Astrocyte of the hippocampus (primary cell): ENCODE data around the gene AOPEP.

Experiments used
- DNase-seq: peaks from one replicate; pipeline ENCODE4 v3.0.0; 2011; ENCODE audit warnings: low read depth, low spot score

Gene AOPEP

GRCh38 chr9:94894094-94894699 lies 167.7 kb downstream of the AOPEP start:
- no peak for DNase-seq

GRCh38 chr9:94895668-94896067 lies 169.2 kb downstream of the AOPEP start:
- no peak for DNase-seq

- DNase-seq: no peak
These were observed 170.0 kb downstream of the AOPEP start for GRCh38 chr9:94896512-94896911.

GRCh38 chr9:94899464-94900221 lies 173.1 kb downstream of the AOPEP start:
- no peak for DNase-seq

- peak; percentile 88 for DNase-seq
These were observed 173.9 kb downstream of the AOPEP start for GRCh38 chr9:94900222-94901018.

- no peak for DNase-seq
These were observed 174.5 kb downstream of the AOPEP start for GRCh38 chr9:94901019-94901363.

- no peak for DNase-seq
These were observed 177.5 kb downstream of the AOPEP start for GRCh38 chr9:94903961-94904421.

GRCh38 chr9:94904806-94905205 lies 178.3 kb downstream of the AOPEP start:
- DNase-seq: no peak

- DNase-seq: no peak
These were observed 179.1 kb downstream of the AOPEP start for GRCh38 chr9:94905606-94906005.

GRCh38 chr9:94906181-94906580 lies 179.7 kb downstream of the AOPEP start:
- no peak for DNase-seq

GRCh38 chr9:94906713-94907112 lies 180.2 kb downstream of the AOPEP start:
- DNase-seq: no peak

- DNase-seq: no peak
These were observed 180.9 kb downstream of the AOPEP start for GRCh38 chr9:94907264-94907936.

- DNase-seq: no peak
These were observed 181.6 kb downstream of the AOPEP start for GRCh38 chr9:94908011-94908563.

- peak; percentile 46 for DNase-seq
These were observed 182.2 kb downstream of the AOPEP start for GRCh38 chr9:94908583-94909249.

- DNase-seq: no peak
These were observed 182.9 kb downstream of the AOPEP start for GRCh38 chr9:94909250-94909894.

GRCh38 chr9:94909965-94910730 lies 183.6 kb downstream of the AOPEP start:
- DNase-seq: no peak

- no peak for DNase-seq
These were observed 184.7 kb downstream of the AOPEP start for GRCh38 chr9:94911211-94911610.

- no peak for DNase-seq
These were observed 185.6 kb downstream of the AOPEP start for GRCh38 chr9:94911986-94912635.

- peak; percentile 97 for DNase-seq
These were observed 186.3 kb downstream of the AOPEP start for GRCh38 chr9:94912700-94913249.
